ENCODE data around the gene WDFY3.

DNA sequence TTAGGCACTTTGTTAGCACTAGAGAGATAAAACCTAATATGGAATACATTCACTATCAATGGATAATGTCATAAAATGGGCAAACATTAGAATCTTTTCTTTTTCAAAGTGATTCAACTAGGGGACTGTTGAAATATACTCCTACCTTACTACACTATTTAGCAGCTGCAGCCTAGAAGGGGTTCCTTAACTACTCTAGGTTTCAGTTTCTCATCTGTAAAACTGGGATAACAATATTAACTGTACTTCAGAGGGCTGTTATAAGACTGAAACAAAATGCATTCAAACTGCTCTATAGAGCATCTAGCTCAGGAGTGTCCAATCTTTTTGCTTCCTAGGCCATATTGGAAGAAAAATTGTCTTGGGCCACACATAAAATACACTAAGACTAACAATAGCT is 236.1 kb downstream of the WDFY3 start:
- TF ChIP-seq CREB1 (CRISPR knock-in tag; IDR thresholded peaks at IDR 0.05; ENCODE audit: low read depth): no peak
- TF ChIP-seq, protein P1, sequence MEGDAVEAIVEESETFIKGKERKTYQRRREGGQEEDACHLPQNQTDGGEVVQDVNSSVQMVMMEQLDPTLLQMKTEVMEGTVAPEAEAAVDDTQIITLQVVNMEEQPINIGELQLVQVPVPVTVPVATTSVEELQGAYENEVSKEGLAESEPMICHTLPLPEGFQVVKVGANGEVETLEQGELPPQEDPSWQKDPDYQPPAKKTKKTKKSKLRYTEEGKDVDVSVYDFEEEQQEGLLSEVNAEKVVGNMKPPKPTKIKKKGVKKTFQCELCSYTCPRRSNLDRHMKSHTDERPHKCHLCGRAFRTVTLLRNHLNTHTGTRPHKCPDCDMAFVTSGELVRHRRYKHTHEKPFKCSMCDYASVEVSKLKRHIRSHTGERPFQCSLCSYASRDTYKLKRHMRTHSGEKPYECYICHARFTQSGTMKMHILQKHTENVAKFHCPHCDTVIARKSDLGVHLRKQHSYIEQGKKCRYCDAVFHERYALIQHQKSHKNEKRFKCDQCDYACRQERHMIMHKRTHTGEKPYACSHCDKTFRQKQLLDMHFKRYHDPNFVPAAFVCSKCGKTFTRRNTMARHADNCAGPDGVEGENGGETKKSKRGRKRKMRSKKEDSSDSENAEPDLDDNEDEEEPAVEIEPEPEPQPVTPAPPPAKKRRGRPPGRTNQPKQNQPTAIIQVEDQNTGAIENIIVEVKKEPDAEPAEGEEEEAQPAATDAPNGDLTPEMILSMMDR (conservative IDR thresholded peaks at IDR 0.05; ENCODE audit: low read depth in 2 of 2): no peak
- TF ChIP-seq POLR2AphosphoS5 (IDR thresholded peaks at IDR 0.05; ENCODE audit: low read depth): no peak
- no peak for TF ChIP-seq NANOG (IDR thresholded peaks at IDR 0.05; ENCODE audit: borderline replicate concordance)
- TF ChIP-seq EZH2 (IDR thresholded peaks at IDR 0.05; ENCODE audit: low read depth, unreplicated experiment): no peak
- TF ChIP-seq JUNB (IDR thresholded peaks at IDR 0.05; ENCODE audit: unreplicated experiment): no peak
